ENCODE data around the gene SLC20A1. TPM values are rescaled to one million over a fixed set of nuclear protein-coding genes. Genes with fewer than 3 reads are reported as not detected.
"Not testable (repeated sequence)": the region's sequence is repeated elsewhere in the genome, so short reads cannot be mapped to it uniquely, and the experiment has no call there.

The SLC20A1 gene
- total RNA-seq, 1 donor from 2014 or later = 15.7 TPM

DNA sequence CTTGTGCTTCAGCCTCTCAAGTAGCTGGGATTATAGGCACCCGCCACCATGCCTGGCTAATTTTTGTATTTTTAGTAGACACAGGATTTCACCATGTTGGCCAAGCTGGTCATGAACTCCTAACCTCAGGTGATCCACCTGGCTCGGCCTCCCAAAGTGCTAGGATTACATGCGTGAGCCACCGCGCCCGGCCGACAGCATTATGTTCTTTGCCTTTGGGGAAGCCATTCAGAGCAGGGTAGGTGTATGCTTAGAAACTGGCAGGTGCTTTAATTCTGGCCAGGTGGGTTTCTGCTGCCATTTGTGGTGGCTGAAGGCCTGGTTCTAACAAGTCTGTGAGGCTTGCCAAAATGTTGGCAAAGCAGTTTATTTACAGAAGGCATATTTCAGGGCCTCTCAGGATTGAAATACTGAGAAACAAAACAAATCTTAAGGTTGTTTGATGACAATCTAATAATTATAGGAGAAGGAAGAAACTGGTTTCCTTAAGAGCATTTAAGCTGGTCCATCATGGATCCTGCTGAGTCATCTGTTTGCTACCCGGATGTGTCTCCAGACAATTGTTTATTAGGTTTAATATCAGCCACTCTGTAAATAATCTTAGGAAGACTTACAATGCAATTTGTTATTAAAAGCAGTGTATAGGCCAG is 16.0 kb downstream of the SLC20A1 start:
- Histone ChIP-seq H3K4me1 (ENCODE audit: control insufficient read depth in 3 of 3, insufficient read depth in 3 of 3, low read length in 3 of 3) (no peaks in the 10 kb centered on the region), H3K4me3 (ENCODE audit: low read length in 3 of 3) (no peak overlapping the region), H3K9ac (ENCODE audit: low read depth in 1 of 3, low read length in 3 of 3) (no peak overlapping the region), H3K36me3 (ENCODE audit: control insufficient read depth in 3 of 3, insufficient read depth in 3 of 3, low read length in 3 of 3) (peaks cover 29 to 61% (median 60%) of the 10 kb centered on the region in 3 donors), H3K9me3 (ENCODE audit: control insufficient read depth in 3 of 3, low read length in 3 of 3) (no peaks in the 10 kb centered on the region), H3K27ac (ENCODE audit: low read depth, low read length) (no peak overlapping the region), H3K27me3 (ENCODE audit: control insufficient read depth in 3 of 3, insufficient read depth in 3 of 3, low read length in 3 of 3) (no peaks in the 10 kb centered on the region)

DNA sequence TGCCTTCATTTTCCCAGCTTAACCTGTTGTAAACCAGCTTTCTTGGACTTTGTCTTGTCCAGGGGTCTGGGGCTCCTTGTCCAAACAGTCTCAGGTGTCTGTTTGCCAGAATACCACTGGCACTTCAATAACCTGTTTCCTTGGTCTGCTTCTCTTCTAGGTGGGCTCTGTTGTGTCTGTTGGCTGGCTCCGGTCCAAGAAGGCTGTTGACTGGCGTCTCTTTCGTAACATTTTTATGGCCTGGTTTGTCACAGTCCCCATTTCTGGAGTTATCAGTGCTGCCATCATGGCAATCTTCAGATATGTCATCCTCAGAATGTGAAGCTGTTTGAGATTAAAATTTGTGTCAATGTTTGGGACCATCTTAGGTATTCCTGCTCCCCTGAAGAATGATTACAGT is 17.0 kb downstream of the SLC20A1 start:
- no peak overlapping the region for H3K4me3 ChIP-seq (ENCODE audit: low read length in 3 of 3)
- H3K27ac ChIP-seq (ENCODE audit: low read depth, low read length) = no peak overlapping the region
- H3K9me3 ChIP-seq (ENCODE audit: control insufficient read depth in 3 of 3, low read length in 3 of 3) = no peaks in the 10 kb centered on the region
- no peak overlapping the region for H3K9ac ChIP-seq (ENCODE audit: low read depth in 1 of 3, low read length in 3 of 3)
- H3K36me3 ChIP-seq (ENCODE audit: control insufficient read depth in 3 of 3, insufficient read depth in 3 of 3, low read length in 3 of 3) = peaks cover 23 to 60% (median 52%) of the 10 kb centered on the region in 3 donors
- H3K27me3 ChIP-seq (ENCODE audit: control insufficient read depth in 3 of 3, insufficient read depth in 3 of 3, low read length in 3 of 3) = no peaks in the 10 kb centered on the region
- H3K4me1 ChIP-seq (ENCODE audit: control insufficient read depth in 3 of 3, insufficient read depth in 3 of 3, low read length in 3 of 3) = no peaks in the 10 kb centered on the region

DNA sequence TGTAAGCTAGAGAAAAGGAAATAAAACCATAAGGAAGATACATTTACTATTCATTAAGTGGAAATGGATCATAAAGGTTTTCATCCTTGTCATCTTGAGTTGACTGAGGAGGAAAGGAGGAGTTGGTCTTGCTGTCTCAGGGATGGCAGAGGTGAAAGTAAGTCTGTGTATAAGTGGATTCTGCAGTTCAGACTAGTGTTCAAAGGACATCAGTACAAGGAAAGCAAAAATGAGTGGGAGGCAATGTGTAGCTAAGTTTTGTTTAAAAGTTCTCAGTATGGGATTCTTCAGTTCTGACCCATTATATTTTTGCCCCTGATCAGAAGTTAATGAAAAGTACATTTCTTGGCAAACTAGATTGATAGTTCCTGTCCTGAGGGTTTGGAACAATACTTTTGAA is 18.9 kb downstream of the SLC20A1 start:
- no peaks in the 10 kb centered on the region for H3K9me3 ChIP-seq (ENCODE audit: control insufficient read depth in 3 of 3, low read length in 3 of 3)
- H3K36me3 ChIP-seq (ENCODE audit: control insufficient read depth in 3 of 3, insufficient read depth in 3 of 3, low read length in 3 of 3) = peaks cover 12 to 41% (median 32%) of the 10 kb centered on the region in 3 donors
- no peaks in the 10 kb centered on the region for H3K4me1 ChIP-seq (ENCODE audit: control insufficient read depth in 3 of 3, insufficient read depth in 3 of 3, low read length in 3 of 3)
- no peak overlapping the region for H3K9ac ChIP-seq (ENCODE audit: low read depth in 1 of 3, low read length in 3 of 3)
- H3K4me3 ChIP-seq (ENCODE audit: low read length in 3 of 3) = no peak overlapping the region
- no peaks in the 10 kb centered on the region for H3K27me3 ChIP-seq (ENCODE audit: control insufficient read depth in 3 of 3, insufficient read depth in 3 of 3, low read length in 3 of 3)
- H3K27ac ChIP-seq (ENCODE audit: low read depth, low read length) = no peak overlapping the region

DNA sequence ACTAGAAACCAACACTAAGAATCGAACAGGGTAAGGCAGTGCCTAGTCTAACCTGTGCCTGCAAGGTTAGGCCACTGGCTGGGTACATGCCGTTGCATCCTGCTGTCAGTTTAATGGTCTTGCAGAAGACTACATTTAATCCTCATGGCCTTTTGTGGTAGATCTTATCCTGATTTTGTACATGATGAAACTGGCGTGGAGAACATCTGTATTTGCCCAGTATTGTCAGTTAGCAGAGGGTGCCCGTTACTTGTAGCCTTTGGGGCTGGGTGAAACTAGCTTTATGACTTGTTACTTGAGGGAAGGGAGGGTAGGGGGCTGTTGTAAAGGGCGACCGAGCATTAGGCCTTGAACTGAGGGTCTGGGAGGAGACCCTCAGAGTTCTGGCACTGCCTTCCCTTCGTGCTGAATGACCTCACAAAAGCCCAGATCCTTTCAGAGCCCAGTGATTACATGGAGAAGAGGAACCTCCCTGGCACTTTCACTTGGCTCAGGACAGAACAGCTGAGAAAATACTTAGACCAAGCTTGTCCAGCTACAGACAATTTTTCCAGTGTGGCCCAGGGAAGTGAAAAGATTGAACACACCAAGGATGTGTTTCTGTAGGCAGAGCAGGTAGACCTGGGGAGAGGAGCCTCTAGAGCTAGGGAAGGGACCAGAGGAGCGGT is 19.5 kb downstream of the SLC20A1 start:
- H3K4me3 ChIP-seq (ENCODE audit: low read length in 3 of 3) = no peak overlapping the region
- H3K9me3 ChIP-seq (ENCODE audit: control insufficient read depth in 3 of 3, low read length in 3 of 3) = no peaks in the 10 kb centered on the region
- H3K36me3 ChIP-seq (ENCODE audit: control insufficient read depth in 3 of 3, insufficient read depth in 3 of 3, low read length in 3 of 3) = peaks cover 10 to 37% (median 28%) of the 10 kb centered on the region in 3 donors
- no peaks in the 10 kb centered on the region for H3K27me3 ChIP-seq (ENCODE audit: control insufficient read depth in 3 of 3, insufficient read depth in 3 of 3, low read length in 3 of 3)
- no peaks in the 10 kb centered on the region for H3K4me1 ChIP-seq (ENCODE audit: control insufficient read depth in 3 of 3, insufficient read depth in 3 of 3, low read length in 3 of 3)
- no peak overlapping the region for H3K27ac ChIP-seq (ENCODE audit: low read depth, low read length)
- H3K9ac ChIP-seq (ENCODE audit: low read depth in 1 of 3, low read length in 3 of 3) = no peak overlapping the region

DNA sequence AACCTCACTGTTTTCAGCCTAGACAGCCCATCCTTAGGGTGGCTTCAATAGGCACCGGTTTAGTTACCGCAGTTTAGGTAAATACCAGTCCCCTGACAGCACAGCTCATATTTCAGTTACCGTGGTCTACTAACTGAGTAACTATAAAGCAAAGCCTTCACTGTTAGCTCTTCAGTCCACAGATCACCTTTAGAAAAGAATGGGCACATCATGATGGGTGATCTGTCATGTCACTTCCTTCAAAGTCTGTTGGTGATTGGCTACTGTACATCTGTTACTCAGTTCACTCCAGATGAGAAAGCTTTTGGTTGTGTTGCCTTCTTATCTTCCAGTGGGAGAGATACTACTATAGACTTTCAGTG is 21.0 kb downstream of the SLC20A1 start:
- Histone ChIP-seq H3K9ac (ENCODE audit: low read depth in 1 of 3, low read length in 3 of 3) (no peak overlapping the region), H3K4me1 (ENCODE audit: control insufficient read depth in 3 of 3, insufficient read depth in 3 of 3, low read length in 3 of 3) (no peaks in the 10 kb centered on the region), H3K27me3 (ENCODE audit: control insufficient read depth in 3 of 3, insufficient read depth in 3 of 3, low read length in 3 of 3) (no peaks in the 10 kb centered on the region), H3K9me3 (ENCODE audit: control insufficient read depth in 3 of 3, low read length in 3 of 3) (no peaks in the 10 kb centered on the region), H3K36me3 (ENCODE audit: control insufficient read depth in 3 of 3, insufficient read depth in 3 of 3, low read length in 3 of 3) (peaks cover 5 to 26% (median 17%) of the 10 kb centered on the region in 3 donors), H3K27ac (ENCODE audit: low read depth, low read length) (no peak overlapping the region), H3K4me3 (ENCODE audit: low read length in 3 of 3) (no peak overlapping the region)

DNA sequence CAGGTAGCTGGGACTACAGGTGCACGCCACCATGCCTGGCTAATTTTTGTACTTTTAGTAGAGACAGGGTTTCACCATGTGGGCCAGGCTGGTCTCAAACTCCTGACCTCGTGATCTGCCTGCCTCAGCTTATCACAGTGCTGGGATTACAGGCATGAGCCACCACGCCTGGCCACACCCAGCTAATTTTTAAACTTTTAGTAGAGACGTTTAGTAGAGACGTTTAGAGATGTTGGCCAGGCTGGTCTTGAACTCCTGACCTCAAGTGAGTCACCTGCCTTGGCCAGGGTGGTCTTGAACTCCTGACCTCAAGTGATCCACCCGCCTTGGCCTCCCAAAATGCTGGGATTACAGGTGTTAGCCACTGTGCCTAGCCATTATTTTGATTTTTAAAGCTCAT is 21.8 kb downstream of the SLC20A1 start:
- not testable (repeated sequence) for H3K27ac ChIP-seq (ENCODE audit: low read depth, low read length); H3K4me3 ChIP-seq (ENCODE audit: low read length in 3 of 3); H3K27me3 ChIP-seq (ENCODE audit: control insufficient read depth in 3 of 3, insufficient read depth in 3 of 3, low read length in 3 of 3); H3K9ac ChIP-seq (ENCODE audit: low read depth in 1 of 3, low read length in 3 of 3); H3K4me1 ChIP-seq (ENCODE audit: control insufficient read depth in 3 of 3, insufficient read depth in 3 of 3, low read length in 3 of 3); H3K9me3 ChIP-seq (ENCODE audit: control insufficient read depth in 3 of 3, low read length in 3 of 3)
- peaks cover 4 to 21% (median 17%) of the 10 kb centered on the region in 3 donors for H3K36me3 ChIP-seq (ENCODE audit: control insufficient read depth in 3 of 3, insufficient read depth in 3 of 3, low read length in 3 of 3)

DNA sequence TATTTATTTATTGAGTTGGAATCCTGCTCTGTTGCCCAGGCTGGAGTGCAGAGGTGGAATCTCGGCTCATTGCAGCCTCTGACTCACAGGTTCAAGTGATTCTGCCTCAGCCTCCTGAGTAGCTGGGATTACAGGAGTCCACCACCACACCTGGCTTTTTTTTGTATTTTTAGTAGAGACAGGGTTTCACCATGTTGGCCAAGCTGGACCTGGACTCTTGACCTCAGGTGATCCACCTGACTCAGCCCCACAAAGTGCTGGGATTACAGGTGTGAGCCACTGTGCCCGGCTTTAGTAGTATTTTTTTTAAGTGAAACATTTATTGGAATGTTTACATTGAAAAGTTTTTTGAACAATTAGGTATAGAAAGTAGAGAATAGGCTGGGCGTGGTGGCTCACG is 23.9 kb downstream of the SLC20A1 start:
- Histone ChIP-seq H3K9me3 (ENCODE audit: control insufficient read depth in 3 of 3, low read length in 3 of 3) (no peaks in the 10 kb centered on the region), H3K27me3 (ENCODE audit: control insufficient read depth in 3 of 3, insufficient read depth in 3 of 3, low read length in 3 of 3) (no peaks in the 10 kb centered on the region), H3K36me3 (ENCODE audit: control insufficient read depth in 3 of 3, insufficient read depth in 3 of 3, low read length in 3 of 3) (peaks cover 0 to 4% (median under 1%) of the 10 kb centered on the region in 3 donors), H3K27ac (ENCODE audit: low read depth, low read length) (no peak overlapping the region), H3K4me3 (ENCODE audit: low read length in 3 of 3) (no peak overlapping the region), H3K9ac (ENCODE audit: low read depth in 1 of 3, low read length in 3 of 3) (no peak overlapping the region), H3K4me1 (ENCODE audit: control insufficient read depth in 3 of 3, insufficient read depth in 3 of 3, low read length in 3 of 3) (no peaks in the 10 kb centered on the region)

DNA sequence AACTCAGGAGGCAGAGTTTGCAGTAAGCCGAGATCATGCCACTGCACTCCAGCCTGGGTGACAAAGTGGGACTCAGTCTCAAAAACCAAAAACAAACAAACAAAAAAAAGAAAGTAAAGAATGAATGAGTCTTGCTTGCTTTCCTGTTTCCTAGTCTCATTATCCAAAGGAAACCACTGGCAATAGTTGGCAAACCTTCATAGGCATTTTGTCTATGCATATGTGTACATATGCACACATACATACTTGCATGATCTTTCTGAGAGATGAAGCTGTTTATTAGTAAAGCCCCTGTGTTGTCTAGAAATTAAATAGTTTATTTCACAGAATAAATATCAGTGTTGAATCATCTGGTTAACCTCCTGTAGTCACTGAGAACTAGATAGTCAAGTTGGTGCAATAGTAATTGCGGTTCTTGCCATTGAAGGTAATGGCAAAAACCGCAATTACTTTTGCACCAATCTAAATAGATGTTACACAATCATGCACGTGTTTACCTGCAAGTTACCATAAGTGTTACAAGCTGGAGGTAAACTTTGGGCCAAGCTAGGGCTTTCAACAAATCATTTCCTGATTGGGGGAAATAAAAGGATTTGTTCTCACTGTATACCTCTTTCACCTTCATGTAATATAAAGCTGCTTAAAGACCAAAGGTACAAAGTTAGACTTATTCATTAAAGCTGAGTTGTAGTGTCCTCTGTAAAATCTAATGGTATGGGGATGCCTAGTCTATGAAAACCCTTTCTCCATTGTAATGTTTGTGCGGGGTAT is 24.7 kb downstream of the SLC20A1 start:
- H3K9me3 ChIP-seq (ENCODE audit: control insufficient read depth in 3 of 3, low read length in 3 of 3) = no peaks in the 10 kb centered on the region
- no peaks in the 10 kb centered on the region for H3K36me3 ChIP-seq (ENCODE audit: control insufficient read depth in 3 of 3, insufficient read depth in 3 of 3, low read length in 3 of 3)
- no peaks in the 10 kb centered on the region for H3K4me1 ChIP-seq (ENCODE audit: control insufficient read depth in 3 of 3, insufficient read depth in 3 of 3, low read length in 3 of 3)
- no peak overlapping the region for H3K4me3 ChIP-seq (ENCODE audit: low read length in 3 of 3)
- H3K27ac ChIP-seq (ENCODE audit: low read depth, low read length) = no peak overlapping the region
- no peaks in the 10 kb centered on the region for H3K27me3 ChIP-seq (ENCODE audit: control insufficient read depth in 3 of 3, insufficient read depth in 3 of 3, low read length in 3 of 3)
- H3K9ac ChIP-seq (ENCODE audit: low read depth in 1 of 3, low read length in 3 of 3) = no peak overlapping the region

DNA sequence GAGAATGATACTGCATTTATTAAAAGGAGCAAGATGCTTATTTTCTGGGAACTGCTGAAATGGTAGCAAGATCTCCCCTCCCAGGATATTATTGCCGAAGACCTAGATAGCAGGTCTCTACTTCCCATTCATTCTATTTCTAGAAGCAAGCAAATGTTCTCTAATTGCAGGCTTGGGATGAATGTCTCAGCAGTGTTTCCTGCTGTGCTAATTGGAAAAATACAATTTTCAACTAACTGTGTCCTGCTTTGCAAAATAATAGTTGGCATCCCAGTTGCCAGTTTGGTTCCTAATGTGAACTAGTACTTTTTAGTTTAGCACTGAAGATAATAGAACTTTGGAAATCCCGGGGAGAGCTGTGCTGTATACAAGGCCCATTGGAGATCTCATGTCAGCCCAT is 26.1 kb downstream of the SLC20A1 start:
- peak overlapping the region in 1 of 3 donors; percentile 59 for H3K9ac ChIP-seq (ENCODE audit: low read depth in 1 of 3, low read length in 3 of 3)
- no peaks in the 10 kb centered on the region for H3K9me3 ChIP-seq (ENCODE audit: control insufficient read depth in 3 of 3, low read length in 3 of 3)
- no peak overlapping the region for H3K27ac ChIP-seq (ENCODE audit: low read depth, low read length)
- H3K4me1 ChIP-seq (ENCODE audit: control insufficient read depth in 3 of 3, insufficient read depth in 3 of 3, low read length in 3 of 3) = no peaks in the 10 kb centered on the region
- no peaks in the 10 kb centered on the region for H3K36me3 ChIP-seq (ENCODE audit: control insufficient read depth in 3 of 3, insufficient read depth in 3 of 3, low read length in 3 of 3)
- H3K27me3 ChIP-seq (ENCODE audit: control insufficient read depth in 3 of 3, insufficient read depth in 3 of 3, low read length in 3 of 3) = no peaks in the 10 kb centered on the region
- H3K4me3 ChIP-seq (ENCODE audit: low read length in 3 of 3) = no peak overlapping the region

DNA sequence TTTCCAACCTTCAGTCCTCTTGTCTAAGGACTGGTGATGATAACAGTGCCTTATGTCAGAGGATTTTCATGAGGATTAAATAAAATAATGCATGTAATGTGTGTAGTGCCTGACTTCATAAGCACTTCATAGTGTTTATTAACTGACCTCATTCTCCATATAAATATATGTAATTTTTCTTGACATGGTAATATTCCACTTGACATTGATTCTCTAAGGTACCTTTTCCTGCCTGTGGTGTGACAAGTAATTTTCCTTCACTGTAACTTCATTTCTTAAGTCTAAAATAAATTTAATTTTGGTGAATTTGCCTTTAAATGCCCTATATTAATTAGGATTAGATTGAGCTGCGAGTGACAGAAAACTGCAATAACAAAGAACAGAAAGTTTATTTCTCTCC is 27.3 kb downstream of the SLC20A1 start:
- H3K27me3 ChIP-seq (ENCODE audit: control insufficient read depth in 3 of 3, insufficient read depth in 3 of 3, low read length in 3 of 3) = no peaks in the 10 kb centered on the region
- no peak overlapping the region for H3K4me3 ChIP-seq (ENCODE audit: low read length in 3 of 3)
- H3K4me1 ChIP-seq (ENCODE audit: control insufficient read depth in 3 of 3, insufficient read depth in 3 of 3, low read length in 3 of 3) = no peaks in the 10 kb centered on the region
- no peaks in the 10 kb centered on the region for H3K36me3 ChIP-seq (ENCODE audit: control insufficient read depth in 3 of 3, insufficient read depth in 3 of 3, low read length in 3 of 3)
- H3K27ac ChIP-seq (ENCODE audit: low read depth, low read length) = no peak overlapping the region
- H3K9ac ChIP-seq (ENCODE audit: low read depth in 1 of 3, low read length in 3 of 3) = no peak overlapping the region
- H3K9me3 ChIP-seq (ENCODE audit: control insufficient read depth in 3 of 3, low read length in 3 of 3) = no peaks in the 10 kb centered on the region

Data from skeletal muscle tissue (tissue), 4 donors.